ACC112 (cell line): ENCODE results near the gene MTERF1.
"Not testable (repeated sequence)": the region's sequence is repeated elsewhere in the genome, so short reads cannot be mapped to it uniquely, and the experiment has no call there.

Source experiments
- H2AFZ ChIP-seq: fragments of 200-600 bp; sonication (generic); one replicate; pipeline ENCODE4 v1.6.0; 2017; ENCODE audit warnings: antibody characterized with exemption, low read length; ENCODE audit not compliant: unreplicated experiment
- H3K27ac ChIP-seq: fragments of 200-600 bp; sonication (generic); 2 replicates; pipeline ENCODE4 v1.5.1; 2014; ENCODE audit warnings: low read depth, mild to moderate bottlenecking, antibody characterized with exemption, low read length, moderate library complexity
- H3K27me3 ChIP-seq: fragments of 200-600 bp; sonication (generic); 2 replicates; pipeline ENCODE4 v1.6.1; 2014; ENCODE audit warnings: mild to moderate bottlenecking, antibody characterized with exemption, low read length, moderate library complexity, mixed read lengths; ENCODE audit not compliant: insufficient read depth
- H3K36me3 ChIP-seq: fragments of 200-600 bp; sonication (generic); 2 replicates; pipeline ENCODE4 v1.6.1; 2016; ENCODE audit warnings: mild to moderate bottlenecking, antibody characterized with exemption, low read length, moderate library complexity, mixed read lengths; ENCODE audit not compliant: insufficient read depth
- H3K4me1 ChIP-seq: fragments of 200-600 bp; sonication (generic); one replicate; pipeline ENCODE4 v1.6.1; 2016; ENCODE audit warnings: low read length, mixed read lengths; ENCODE audit not compliant: insufficient read depth, unreplicated experiment, control insufficient read depth
- H3K4me3 ChIP-seq: fragments of 200-600 bp; sonication (generic); 2 replicates; pipeline ENCODE4 v1.5.1; 2014; ENCODE audit warnings: mild to moderate bottlenecking, low read depth, low read length
- H3K79me2 ChIP-seq: fragments of 200-600 bp; sonication (generic); one replicate; pipeline ENCODE4 v1.6.0; 2016; ENCODE audit warnings: low read length; ENCODE audit not compliant: control insufficient read depth, unreplicated experiment, insufficient read depth

Gene MTERF1

GRCh38 chr7:91883676-91884362 is 3.3 kb upstream of the MTERF1 start:
- Histone ChIP-seq H3K4me1 (peaks cover 12% of the 10 kb centered on the region), H3K27me3 (no peaks in the 10 kb centered on the region), H3K36me3 (no peaks in the 10 kb centered on the region), H3K79me2 (peaks cover 16% of the 10 kb centered on the region), H2AFZ (no peak overlapping the region), H3K27ac (no peak overlapping the region), H3K4me3 (no peak overlapping the region)

- Histone ChIP-seq H3K36me3 (peaks cover 6% of the 10 kb centered on the region; the same call in 1 of the 2 replicates), H3K27ac (no peak overlapping the region), H3K4me3 (peak overlapping the region; percentile 89), H3K79me2 (peaks cover 29% of the 10 kb centered on the region), H2AFZ (peak overlapping the region; percentile 69), H3K27me3 (no peaks in the 10 kb centered on the region), H3K4me1 (peaks cover 16% of the 10 kb centered on the region)
Observed at GRCh38 chr7:91880016-91880412, 488 bp downstream of the MTERF1 start.

GRCh38 chr7:91876391-91877133 is 3.9 kb downstream of the MTERF1 start:
- Histone ChIP-seq H3K36me3 (peaks cover 10% of the 10 kb centered on the region; the same call in 1 of the 2 replicates), H2AFZ (no peak overlapping the region), H3K79me2 (peaks cover 29% of the 10 kb centered on the region)

GRCh38 chr7:91875851-91876250 is 4.7 kb downstream of the MTERF1 start:
- Histone ChIP-seq H3K4me3 (no peak overlapping the region), H3K4me1 (peaks cover 12% of the 10 kb centered on the region), H3K27me3 (no peaks in the 10 kb centered on the region), H2AFZ (no peak overlapping the region), H3K36me3 (peaks cover 10% of the 10 kb centered on the region; the same call in 1 of the 2 replicates), H3K27ac (no peak overlapping the region), H3K79me2 (peaks cover 29% of the 10 kb centered on the region)

More at GRCh38 chr7:91876391-91877133, 3.9 kb downstream of the MTERF1 start:
- Histone ChIP-seq H3K27me3 (no peaks in the 10 kb centered on the region), H3K4me1 (peaks cover 16% of the 10 kb centered on the region), H3K4me3 (no peak overlapping the region), H3K27ac (no peak overlapping the region)

GRCh38 chr7:91872928-91873327 is 7.6 kb downstream of the MTERF1 start:
- peaks cover 7% of the 10 kb centered on the region; the same call in 1 of the 2 replicates for H3K36me3 ChIP-seq
- no peaks in the 10 kb centered on the region for H3K27me3 ChIP-seq
- H3K79me2 ChIP-seq, result peaks cover 6% of the 10 kb centered on the region
- peaks cover 4% of the 10 kb centered on the region for H3K4me1 ChIP-seq
- H2AFZ ChIP-seq, result no peak overlapping the region
- H3K4me3 ChIP-seq, result no peak overlapping the region
- no peak overlapping the region for H3K27ac ChIP-seq

GRCh38 chr7:91872069-91872468 is 8.4 kb downstream of the MTERF1 start:
- Histone ChIP-seq H3K4me3 (no peak overlapping the region), H3K79me2 (peaks cover 6% of the 10 kb centered on the region), H2AFZ (no peak overlapping the region), H3K27me3 (no peaks in the 10 kb centered on the region), H3K36me3 (peaks cover 6% of the 10 kb centered on the region; the same call in 1 of the 2 replicates), H3K4me1 (peaks cover 4% of the 10 kb centered on the region), H3K27ac (no peak overlapping the region)

GRCh38 chr7:91869661-91870060 is 10.8 kb downstream of the MTERF1 start:
- H3K79me2 ChIP-seq, result no peaks in the 10 kb centered on the region
- H3K36me3 ChIP-seq, result peaks cover 3% of the 10 kb centered on the region; the same call in 1 of the 2 replicates
- no peak overlapping the region for H2AFZ ChIP-seq

GRCh38 chr7:91866599-91867148 is 13.8 kb downstream of the MTERF1 start:
- no peaks in the 10 kb centered on the region for H3K27me3 ChIP-seq
- H2AFZ ChIP-seq, result no peak overlapping the region
- no peak overlapping the region for H3K27ac ChIP-seq
- no peaks in the 10 kb centered on the region for H3K79me2 ChIP-seq
- H3K36me3 ChIP-seq, result no peaks in the 10 kb centered on the region
- H3K4me3 ChIP-seq, result no peak overlapping the region
- H3K4me1 ChIP-seq, result no peaks in the 10 kb centered on the region

More at GRCh38 chr7:91869661-91870060, 10.8 kb downstream of the MTERF1 start:
- Histone ChIP-seq H3K27me3 (no peaks in the 10 kb centered on the region), H3K27ac (no peak overlapping the region), H3K4me3 (no peak overlapping the region), H3K4me1 (no peaks in the 10 kb centered on the region)

GRCh38 chr7:91865511-91865910 is 15.0 kb downstream of the MTERF1 start:
- H3K4me1 ChIP-seq, result no peaks in the 10 kb centered on the region
- H3K27me3 ChIP-seq, result no peaks in the 10 kb centered on the region
- H2AFZ ChIP-seq, result no peak overlapping the region
- H3K4me3 ChIP-seq, result no peak overlapping the region
- no peaks in the 10 kb centered on the region for H3K36me3 ChIP-seq
- H3K27ac ChIP-seq, result no peak overlapping the region
- no peaks in the 10 kb centered on the region for H3K79me2 ChIP-seq

GRCh38 chr7:91864604-91865003 is 15.9 kb downstream of the MTERF1 start:
- H3K4me3 ChIP-seq, H3K79me2 ChIP-seq, H2AFZ ChIP-seq, H3K27me3 ChIP-seq, H3K4me1 ChIP-seq, H3K36me3 ChIP-seq, H3K27ac ChIP-seq: not testable (repeated sequence)
